ENCODE results near the gene PGM1. TPM values are rescaled to one million over a fixed set of nuclear protein-coding genes. Genes with fewer than 3 reads are reported as not detected.
A peak's percentile ranks its signal among the peaks of the same experiment; 100 is the strongest.

Gene PGM1
- total RNA-seq, 1 experiment from 2014 or later, result 101 TPM

DNA sequence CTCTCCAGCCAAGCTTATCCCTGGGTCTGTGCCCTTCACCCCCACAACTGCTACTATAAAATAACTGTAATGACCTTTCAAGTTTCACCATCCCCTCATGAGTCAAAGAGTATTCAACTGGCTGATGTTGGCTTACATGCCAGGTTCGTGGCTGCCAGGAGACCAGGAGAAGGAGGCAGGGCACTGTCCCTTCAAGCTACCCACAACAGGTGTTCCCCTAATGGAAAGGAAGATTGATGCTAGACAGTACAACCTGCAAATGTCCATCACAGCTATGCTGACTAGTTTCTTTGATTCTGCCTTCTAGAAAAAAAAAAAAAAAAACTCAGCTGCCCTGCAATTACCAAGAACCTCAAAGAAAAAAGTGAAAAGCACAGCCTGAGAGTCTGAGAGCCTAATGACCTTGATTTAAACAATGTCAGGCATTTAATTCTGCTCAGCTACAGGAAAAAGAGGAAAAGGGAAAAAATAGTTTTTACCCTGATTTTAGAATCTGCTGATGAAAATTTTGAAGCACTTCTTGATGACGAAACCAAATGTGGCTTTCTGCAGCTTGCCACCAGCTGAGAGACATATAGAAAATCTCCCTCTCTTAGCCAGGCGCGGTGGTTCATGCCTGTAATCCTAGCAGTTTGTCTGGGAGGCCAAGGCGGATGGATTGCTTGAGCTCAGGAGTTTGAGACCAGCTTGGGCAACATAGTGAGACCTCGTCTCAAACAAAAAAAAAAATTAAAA lies 97.9 kb downstream of the PGM1 start:
- H3K4me2 ChIP-seq, result no peak overlapping the region
- intact Hi-C loops (cut with micrococcal nuclease; ENCODE audit: unreplicated experiment), result loop anchor here (5.0 kb wide), 2 partner anchors 74 to 471 kb away; no protein-coding TSS in a partner anchor
- 0 out of 2 replicates have a peak, but pooled peaks cover 5% of the 10 kb centered on the region for H3K9me3 ChIP-seq (ENCODE audit: insufficient read depth, low read depth)
- POLR2A ChIA-PET (ENCODE audit: unreplicated experiment), result interaction anchor here (0.6 to 0.7 kb wide), 2 partner anchors 16 to 66 kb away, joined by 4 to 5 read pairs; no protein-coding TSS in a partner anchor
- no peak overlapping the region for H3K27ac ChIP-seq
- H3K27me3 ChIP-seq (ENCODE audit: insufficient read depth, low read depth), result no peaks in the 10 kb centered on the region
- no peak overlapping the region for H2AFZ ChIP-seq
- CTCF ChIA-PET, result interaction anchor here (0.6 to 1.7 kb wide), 19 partner anchors 8 to 1343 kb away, joined by 3 to 25 read pairs (median 5); partner anchors contain the start of gene ROR1
- DNase-seq, result no peak
- H3F3A ChIP-seq (ENCODE audit: insufficient read depth, low read depth), result peaks cover 5% of the 10 kb centered on the region; the same call in 1 of the 2 replicates
- peaks cover 11% of the 10 kb centered on the region for H3K4me1 ChIP-seq (replicated peaks; ENCODE audit: insufficient read depth)
- no peaks in the 10 kb centered on the region for H3K9me2 ChIP-seq (ENCODE audit: insufficient read depth)
- no peaks in the 10 kb centered on the region for H4K20me1 ChIP-seq (ENCODE audit: insufficient read depth)
- BruUV-seq (replicated peaks), result no TSS peak
- no peaks in the 10 kb centered on the region for H3K36me3 ChIP-seq (ENCODE audit: low read depth)
- H3K79me2 ChIP-seq (ENCODE audit: low read depth), result no peaks in the 10 kb centered on the region
- TF ChIP-seq, protein P1, sequence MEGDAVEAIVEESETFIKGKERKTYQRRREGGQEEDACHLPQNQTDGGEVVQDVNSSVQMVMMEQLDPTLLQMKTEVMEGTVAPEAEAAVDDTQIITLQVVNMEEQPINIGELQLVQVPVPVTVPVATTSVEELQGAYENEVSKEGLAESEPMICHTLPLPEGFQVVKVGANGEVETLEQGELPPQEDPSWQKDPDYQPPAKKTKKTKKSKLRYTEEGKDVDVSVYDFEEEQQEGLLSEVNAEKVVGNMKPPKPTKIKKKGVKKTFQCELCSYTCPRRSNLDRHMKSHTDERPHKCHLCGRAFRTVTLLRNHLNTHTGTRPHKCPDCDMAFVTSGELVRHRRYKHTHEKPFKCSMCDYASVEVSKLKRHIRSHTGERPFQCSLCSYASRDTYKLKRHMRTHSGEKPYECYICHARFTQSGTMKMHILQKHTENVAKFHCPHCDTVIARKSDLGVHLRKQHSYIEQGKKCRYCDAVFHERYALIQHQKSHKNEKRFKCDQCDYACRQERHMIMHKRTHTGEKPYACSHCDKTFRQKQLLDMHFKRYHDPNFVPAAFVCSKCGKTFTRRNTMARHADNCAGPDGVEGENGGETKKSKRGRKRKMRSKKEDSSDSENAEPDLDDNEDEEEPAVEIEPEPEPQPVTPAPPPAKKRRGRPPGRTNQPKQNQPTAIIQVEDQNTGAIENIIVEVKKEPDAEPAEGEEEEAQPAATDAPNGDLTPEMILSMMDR (conservative IDR thresholded peaks at IDR 0.05), result no peak
- no peak for TF ChIP-seq EZH2 (IDR thresholded peaks at IDR 0.05; ENCODE audit: low read depth)
- no peak overlapping the region for H3K4me3 ChIP-seq

DNA sequence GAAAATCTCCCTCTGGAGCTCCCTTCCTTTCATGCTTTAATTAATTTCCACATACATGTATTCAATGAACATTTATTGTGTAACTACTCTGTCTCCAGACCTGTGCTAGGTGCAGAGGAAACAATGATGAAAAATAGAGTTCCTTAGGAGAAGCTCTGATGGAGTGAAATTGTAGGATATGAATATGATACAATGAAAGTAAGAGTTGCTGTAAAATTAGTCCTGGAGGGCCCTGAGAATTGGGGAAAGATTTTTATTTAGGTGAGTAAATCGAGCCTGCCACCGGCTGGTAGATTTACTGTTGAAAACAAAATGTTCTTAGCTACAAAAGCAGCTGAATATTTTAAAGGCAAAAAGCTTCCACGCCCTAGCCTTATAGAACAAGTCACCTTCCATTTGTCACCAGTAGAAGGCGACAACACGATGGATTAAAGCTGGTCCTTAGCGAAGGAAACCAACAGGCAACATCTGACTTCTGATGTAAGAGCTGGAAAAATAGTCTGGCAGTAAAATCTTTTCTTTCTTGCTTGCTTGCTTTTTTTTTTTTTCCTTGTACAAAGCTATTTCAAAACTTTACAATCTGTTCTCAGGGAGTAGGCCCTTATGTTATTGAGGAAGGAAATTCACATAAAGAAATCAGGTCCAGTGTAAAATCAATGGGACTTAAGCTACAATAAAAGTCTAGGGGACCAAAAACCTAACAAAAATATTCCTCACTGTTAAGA lies 98.7 kb downstream of the PGM1 start:
- peak; percentile 62 to 86 for DNase-seq
- Histone ChIP-seq H3K9me3 (ENCODE audit: insufficient read depth, low read depth) (0 out of 2 replicates have a peak, but pooled peaks cover 5% of the 10 kb centered on the region), H3K36me3 (ENCODE audit: low read depth) (no peaks in the 10 kb centered on the region), H3F3A (ENCODE audit: insufficient read depth, low read depth) (peaks cover 5% of the 10 kb centered on the region; the same call in 1 of the 2 replicates), H3K27me3 (ENCODE audit: insufficient read depth, low read depth) (no peaks in the 10 kb centered on the region), H4K20me1 (ENCODE audit: insufficient read depth) (no peaks in the 10 kb centered on the region), H3K27ac (peak overlapping the region; percentile 61), H3K4me1 (replicated peaks; ENCODE audit: insufficient read depth) (peaks cover 11% of the 10 kb centered on the region), H3K79me2 (ENCODE audit: low read depth) (no peaks in the 10 kb centered on the region), H3K9me2 (ENCODE audit: insufficient read depth) (no peaks in the 10 kb centered on the region), H2AFZ (no peak overlapping the region), H3K4me2 (peak overlapping the region; percentile 35; the same call in 1 of the 2 replicates), H3K4me3 (no peak overlapping the region)
- TF ChIP-seq EZH2 (IDR thresholded peaks at IDR 0.05; ENCODE audit: low read depth), result no peak
- TF ChIP-seq, protein P1 (conservative IDR thresholded peaks at IDR 0.05), result peak; percentile 88
- intact Hi-C loops (cut with micrococcal nuclease; ENCODE audit: unreplicated experiment), result loop anchor here (1.0 to 5.0 kb wide), 7 partner anchors 75 to 551 kb away; no protein-coding TSS in a partner anchor
- BruUV-seq (replicated peaks), result no TSS peak
- ChIA-PET POLR2A (ENCODE audit: unreplicated experiment) (interaction anchor here (0.6 to 0.8 kb wide), 4 partner anchors 17 to 273 kb away, joined by 3 to 5 read pairs (median 4); no protein-coding TSS in a partner anchor), CTCF (interaction anchor here (0.6 to 1.7 kb wide), 27 partner anchors 9 to 1344 kb away, joined by 3 to 25 read pairs (median 5); partner anchors contain the start of gene ROR1)

DNA sequence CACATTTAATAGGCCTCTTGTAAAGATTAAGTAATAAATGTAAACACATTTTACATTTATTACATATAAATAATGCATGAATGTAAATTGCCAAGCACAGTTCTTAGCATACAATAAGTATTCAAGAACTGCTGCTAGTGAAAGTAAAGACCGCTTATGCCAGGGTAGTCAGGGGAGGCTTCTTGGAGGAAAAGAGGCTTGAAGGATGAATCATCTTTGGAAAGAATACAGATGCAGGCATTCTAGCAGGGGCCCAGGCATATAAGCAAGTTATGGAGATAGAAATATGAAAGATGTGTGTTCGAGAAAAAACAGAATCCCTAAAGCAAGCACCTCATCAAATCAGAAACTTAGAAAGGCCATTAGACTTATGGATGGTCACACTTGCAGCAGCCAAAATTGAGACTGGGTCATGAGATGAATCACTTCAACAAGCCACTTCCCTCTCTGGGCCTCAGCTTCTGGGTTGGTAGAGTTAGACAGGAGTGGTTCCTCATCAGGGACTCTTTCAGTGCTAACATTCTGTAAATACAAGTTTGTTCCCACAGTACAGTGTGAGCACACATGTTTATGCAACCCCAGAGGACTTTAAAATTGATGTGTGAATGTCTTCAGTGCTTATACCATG lies 100.8 kb downstream of the PGM1 start:
- Histone ChIP-seq H3K36me3 (ENCODE audit: low read depth) (no peaks in the 10 kb centered on the region), H3K27ac (no peak overlapping the region), H3K9me2 (ENCODE audit: insufficient read depth) (no peaks in the 10 kb centered on the region), H3K4me1 (replicated peaks; ENCODE audit: insufficient read depth) (peaks cover 11% of the 10 kb centered on the region), H3K9me3 (ENCODE audit: insufficient read depth, low read depth) (0 out of 2 replicates have a peak, but pooled peaks cover 5% of the 10 kb centered on the region), H3K4me3 (no peak overlapping the region), H3K27me3 (ENCODE audit: insufficient read depth, low read depth) (no peaks in the 10 kb centered on the region), H3K79me2 (ENCODE audit: low read depth) (no peaks in the 10 kb centered on the region), H4K20me1 (ENCODE audit: insufficient read depth) (no peaks in the 10 kb centered on the region), H2AFZ (no peak overlapping the region), H3F3A (ENCODE audit: insufficient read depth, low read depth) (peaks cover 5% of the 10 kb centered on the region; the same call in 1 of the 2 replicates), H3K4me2 (no peak overlapping the region)
- no TSS peak for BruUV-seq (replicated peaks)
- intact Hi-C loops (cut with micrococcal nuclease; ENCODE audit: unreplicated experiment), result loop anchor here (2.0 to 5.0 kb wide), 3 partner anchors 77 to 468 kb away; no protein-coding TSS in a partner anchor
- TF ChIP-seq, protein P1 (conservative IDR thresholded peaks at IDR 0.05), result no peak
- TF ChIP-seq EZH2 (IDR thresholded peaks at IDR 0.05; ENCODE audit: low read depth), result no peak
- POLR2A ChIA-PET (ENCODE audit: unreplicated experiment), result no interaction called here
- no peak for DNase-seq
- CTCF ChIA-PET, result no interaction called here
